Measurements from ENCODE around the gene PLP2. TPM values are rescaled to one million over a fixed set of nuclear protein-coding genes. Genes with fewer than 3 reads are reported as not detected.

Gene PLP2
- total RNA-seq, 2 donors from 2014 or later, result 1.9 to 2.0 TPM

DNA sequence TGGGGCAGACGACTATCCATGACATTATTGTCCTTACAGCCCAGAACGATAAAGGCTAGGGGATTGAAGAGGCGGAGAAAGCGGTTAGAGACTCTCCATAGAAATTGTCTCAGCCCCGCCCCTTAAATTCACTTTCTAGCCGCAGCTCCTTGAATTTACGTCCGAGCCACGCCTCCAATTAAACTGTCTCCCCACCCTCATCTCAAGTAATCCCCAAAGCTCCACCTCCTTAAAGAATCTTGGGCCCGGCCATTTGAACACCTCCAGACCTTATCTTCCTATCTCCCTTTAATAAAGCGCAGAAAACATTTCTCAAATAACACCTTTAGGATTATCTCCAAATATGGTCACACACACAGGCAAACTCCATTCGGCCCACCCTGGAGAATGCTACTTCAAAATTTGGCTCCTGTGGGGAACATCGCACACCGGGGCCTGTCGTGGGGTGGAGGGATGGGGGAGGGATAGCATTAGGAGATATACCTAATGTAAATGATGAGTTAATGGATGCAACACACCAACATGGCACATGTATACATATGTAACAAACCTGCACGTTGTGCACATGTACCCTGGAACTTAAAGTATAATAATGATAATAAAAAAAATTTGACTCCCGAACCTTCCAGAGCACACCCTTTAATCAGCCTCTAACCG, 16.3 kb upstream of the PLP2 start:
- Histone ChIP-seq H3K27ac (ENCODE audit: low read depth, low read length) (peak overlapping the region; percentile 22), H3K36me3 (ENCODE audit: control insufficient read depth, insufficient read depth, low read length) (no peaks in the 10 kb centered on the region), H3K27me3 (ENCODE audit: control insufficient read depth, insufficient read depth, low read length, poor library complexity, severe bottlenecking) (no peaks in the 10 kb centered on the region), H3K4me1 (ENCODE audit: control insufficient read depth, insufficient read depth, low read length) (no peaks in the 10 kb centered on the region), H3K4me3 (ENCODE audit: low read length) (peak overlapping the region; percentile 72), H3K9me3 (ENCODE audit: control insufficient read depth, low read length) (no peaks in the 10 kb centered on the region), H3K9ac (ENCODE audit: extremely low read depth, low read length, poor library complexity, severe bottlenecking) (no peak overlapping the region)
- Mint-ChIP-seq H3K27ac (peak overlapping the region; percentile 94), H3K36me3 (ENCODE audit: low read depth) (no peaks in the 10 kb centered on the region), H3K27me3 (ENCODE audit: insufficient read depth) (peaks cover 29% of the 10 kb centered on the region), H3K9me3 (peaks cover 62% of the 10 kb centered on the region), H3K4me1 (no peaks in the 10 kb centered on the region), H3K4me3 (peak overlapping the region; percentile 74)
- WGBS, 2 experiments (ENCODE audit: insufficient coverage in 1 of 2, insufficient read length in 1 of 2), result 0 to 16% methylated on average over 1 to 17 of the region's 18 CpGs
- TF ChIP-seq, protein P1, sequence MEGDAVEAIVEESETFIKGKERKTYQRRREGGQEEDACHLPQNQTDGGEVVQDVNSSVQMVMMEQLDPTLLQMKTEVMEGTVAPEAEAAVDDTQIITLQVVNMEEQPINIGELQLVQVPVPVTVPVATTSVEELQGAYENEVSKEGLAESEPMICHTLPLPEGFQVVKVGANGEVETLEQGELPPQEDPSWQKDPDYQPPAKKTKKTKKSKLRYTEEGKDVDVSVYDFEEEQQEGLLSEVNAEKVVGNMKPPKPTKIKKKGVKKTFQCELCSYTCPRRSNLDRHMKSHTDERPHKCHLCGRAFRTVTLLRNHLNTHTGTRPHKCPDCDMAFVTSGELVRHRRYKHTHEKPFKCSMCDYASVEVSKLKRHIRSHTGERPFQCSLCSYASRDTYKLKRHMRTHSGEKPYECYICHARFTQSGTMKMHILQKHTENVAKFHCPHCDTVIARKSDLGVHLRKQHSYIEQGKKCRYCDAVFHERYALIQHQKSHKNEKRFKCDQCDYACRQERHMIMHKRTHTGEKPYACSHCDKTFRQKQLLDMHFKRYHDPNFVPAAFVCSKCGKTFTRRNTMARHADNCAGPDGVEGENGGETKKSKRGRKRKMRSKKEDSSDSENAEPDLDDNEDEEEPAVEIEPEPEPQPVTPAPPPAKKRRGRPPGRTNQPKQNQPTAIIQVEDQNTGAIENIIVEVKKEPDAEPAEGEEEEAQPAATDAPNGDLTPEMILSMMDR (conservative IDR thresholded peaks at IDR 0.05), result no peak
- peak; percentile 77 for DNase-seq

- H3K4me1 ChIP-seq (ENCODE audit: control insufficient read depth, insufficient read depth, low read length), result no peaks in the 10 kb centered on the region
- H3K4me3 ChIP-seq (ENCODE audit: low read length), result peak overlapping the region; percentile 72
- H3K36me3 ChIP-seq (ENCODE audit: control insufficient read depth, insufficient read depth, low read length), result no peaks in the 10 kb centered on the region
- H3K27me3 ChIP-seq (ENCODE audit: control insufficient read depth, insufficient read depth, low read length, poor library complexity, severe bottlenecking), result no peaks in the 10 kb centered on the region
- H3K9ac ChIP-seq (ENCODE audit: extremely low read depth, low read length, poor library complexity, severe bottlenecking), result peak overlapping the region; percentile 67
- H3K27ac ChIP-seq (ENCODE audit: low read depth, low read length), result peak overlapping the region; percentile 93
- Mint-ChIP-seq H3K4me1 (no peaks in the 10 kb centered on the region), H3K27me3 (ENCODE audit: insufficient read depth) (peaks cover 32% of the 10 kb centered on the region), H3K9me3 (peaks cover 56% of the 10 kb centered on the region), H3K4me3 (peak overlapping the region; percentile 74), H3K36me3 (ENCODE audit: low read depth) (no peaks in the 10 kb centered on the region), H3K27ac (peak overlapping the region; percentile 94)
- DNase-seq, result peak; percentile 90
- H3K9me3 ChIP-seq (ENCODE audit: control insufficient read depth, low read length), result no peaks in the 10 kb centered on the region
- WGBS, 2 experiments (ENCODE audit: insufficient coverage in 1 of 2, insufficient read length in 1 of 2), result 12 to 17% methylated on average over 13 to 60 of the region's 65 CpGs
- TF ChIP-seq, protein P1 (conservative IDR thresholded peaks at IDR 0.05), result peak; percentile 78
Observed at GRCh38 chrX:49155900-49156837, 15.5 kb upstream of the PLP2 start.

GRCh38 chrX:49157194-49157593, 14.5 kb upstream of the PLP2 start:
- Mint-ChIP-seq H3K27me3 (ENCODE audit: insufficient read depth) (peaks cover 38% of the 10 kb centered on the region), H3K36me3 (ENCODE audit: low read depth) (no peaks in the 10 kb centered on the region), H3K27ac (no peak overlapping the region), H3K9me3 (peaks cover 62% of the 10 kb centered on the region), H3K4me1 (no peaks in the 10 kb centered on the region), H3K4me3 (peak overlapping the region; percentile 74)
- no peak overlapping the region for H3K4me3 ChIP-seq (ENCODE audit: low read length)
- no peaks in the 10 kb centered on the region for H3K36me3 ChIP-seq (ENCODE audit: control insufficient read depth, insufficient read depth, low read length)
- no peak overlapping the region for H3K27ac ChIP-seq (ENCODE audit: low read depth, low read length)
- WGBS, 2 experiments (ENCODE audit: insufficient coverage in 1 of 2, insufficient read length in 1 of 2), result 84 to 90% methylated on average over 2 to 21 of the region's 25 CpGs
- TF ChIP-seq, protein P1 (conservative IDR thresholded peaks at IDR 0.05), result no peak
- no peak overlapping the region for H3K9ac ChIP-seq (ENCODE audit: extremely low read depth, low read length, poor library complexity, severe bottlenecking)
- DNase-seq, result peak; percentile 57
- no peaks in the 10 kb centered on the region for H3K9me3 ChIP-seq (ENCODE audit: control insufficient read depth, low read length)
- H3K27me3 ChIP-seq (ENCODE audit: control insufficient read depth, insufficient read depth, low read length, poor library complexity, severe bottlenecking), result no peaks in the 10 kb centered on the region
- H3K4me1 ChIP-seq (ENCODE audit: control insufficient read depth, insufficient read depth, low read length), result no peaks in the 10 kb centered on the region

Data from endodermal cell (in vitro differentiated cells).